Sigmoid colon (tissue), 4 donors: ENCODE results near the gene SRD5A1.

Source experiments
- POLR2A ChIP-seq, 2 donors: fragments of 450-650 bp; IDR thresholded peaks; one replicate each; pipeline ENCODE4 v1.6.1; 2016; ENCODE audit warnings: antibody characterized with exemption in 2 of 2, mild to moderate bottlenecking in 2 of 2, moderate library complexity in 2 of 2
- POLR2AphosphoS5 ChIP-seq, 4 donors: sonication (generic); formaldehyde crosslinking; IDR thresholded peaks; one replicate each; pipeline ENCODE4 v1.6.1; 2017; ENCODE audit warnings: antibody characterized with exemption in 4 of 4

- TF ChIP-seq POLR2AphosphoS5 (IDR thresholded peaks at IDR 0.05) (no peak), POLR2A (IDR thresholded peaks at IDR 0.05) (no peak)
Observed at GRCh38 chr5:6678385-6678784, 45.1 kb downstream of the SRD5A1 start.
